ENCODE results near the gene GOLGA3.

The GOLGA3 gene

DNA sequence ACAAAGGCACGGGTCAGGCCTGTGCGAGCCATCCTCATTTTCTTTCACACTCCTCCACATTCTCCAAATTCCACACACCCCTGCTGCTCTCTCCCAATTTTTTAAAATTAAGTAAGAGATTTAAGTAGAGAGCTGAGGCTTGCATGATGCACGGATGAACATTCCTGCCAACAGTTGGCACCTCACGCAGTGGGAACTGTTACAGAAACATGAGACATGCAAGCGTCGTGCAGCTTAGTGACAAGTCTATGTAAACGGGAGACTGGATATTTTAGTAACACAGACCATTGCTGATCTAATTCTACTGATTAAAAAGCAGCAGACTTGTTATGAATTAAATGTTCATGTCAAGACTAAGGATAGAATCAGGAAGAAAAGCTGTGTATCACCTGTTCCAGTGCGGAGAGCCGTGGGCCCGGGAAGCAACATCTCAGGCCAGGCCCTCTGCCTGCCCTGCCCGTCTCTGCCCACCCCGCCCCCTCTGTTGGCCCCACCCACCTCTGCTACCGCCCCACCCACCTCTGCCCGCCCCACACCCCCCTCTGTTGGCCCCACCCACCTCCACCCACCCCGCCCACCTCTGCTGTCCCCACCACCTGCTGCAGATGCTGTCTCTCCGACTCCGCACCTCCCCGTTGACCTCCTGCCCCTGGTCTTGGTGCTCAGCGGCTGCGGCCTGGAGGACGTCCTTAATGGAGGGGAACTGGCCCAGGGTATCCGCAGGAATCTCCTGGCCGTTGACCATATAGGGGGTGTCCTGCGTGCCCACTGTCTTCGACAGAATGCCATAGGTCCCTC lies 21.2 kb downstream of the GOLGA3 start:
- DNase-seq (ENCODE audit: extremely low spot score): peak; percentile 35
- TF ChIP-seq SP1 (IDR thresholded peaks at IDR 0.05) (no peak), CTBP1 (IDR thresholded peaks at IDR 0.05; ENCODE audit: borderline replicate concordance) (no peak), NFRKB (IDR thresholded peaks at IDR 0.05) (no peak), SUZ12 (IDR thresholded peaks at IDR 0.05) (no peak), BHLHE40 (IDR thresholded peaks at IDR 0.05; ENCODE audit: borderline replicate concordance) (no peak), L3MBTL2 (conservative IDR thresholded peaks at IDR 0.05) (no peak), ELF4 (IDR thresholded peaks at IDR 0.05) (no peak)
- TF ChIP-seq, protein P1, sequence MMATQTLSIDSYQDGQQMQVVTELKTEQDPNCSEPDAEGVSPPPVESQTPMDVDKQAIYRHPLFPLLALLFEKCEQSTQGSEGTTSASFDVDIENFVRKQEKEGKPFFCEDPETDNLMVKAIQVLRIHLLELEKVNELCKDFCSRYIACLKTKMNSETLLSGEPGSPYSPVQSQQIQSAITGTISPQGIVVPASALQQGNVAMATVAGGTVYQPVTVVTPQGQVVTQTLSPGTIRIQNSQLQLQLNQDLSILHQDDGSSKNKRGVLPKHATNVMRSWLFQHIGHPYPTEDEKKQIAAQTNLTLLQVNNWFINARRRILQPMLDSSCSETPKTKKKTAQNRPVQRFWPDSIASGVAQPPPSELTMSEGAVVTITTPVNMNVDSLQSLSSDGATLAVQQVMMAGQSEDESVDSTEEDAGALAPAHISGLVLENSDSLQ (IDR thresholded peaks at IDR 0.05): no peak
- ChIA-PET POLR2A (interaction anchor here (1.4 kb wide), 1 partner anchor 9 kb away, joined by 3 read pairs; no protein-coding TSS in a partner anchor), CTCF (no interaction called here)

DNA sequence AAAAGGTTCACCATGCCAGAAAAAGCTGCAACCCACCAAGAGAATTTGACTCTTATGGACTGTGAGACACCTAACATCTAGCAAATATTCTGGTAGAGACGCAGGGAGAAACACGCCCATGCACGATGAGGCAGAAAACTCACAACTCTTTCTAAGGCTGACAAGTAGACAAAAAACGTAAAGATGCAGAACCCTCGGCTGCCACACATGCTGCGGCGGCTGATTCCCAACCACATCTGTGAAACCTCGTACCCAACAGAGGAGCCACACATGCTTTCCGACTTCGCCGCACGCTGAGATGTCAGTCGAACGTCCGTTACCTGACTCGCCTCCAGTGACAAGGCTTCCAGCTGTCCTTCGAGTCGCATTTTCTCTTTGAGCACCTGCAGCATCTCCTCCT lies 21.8 kb downstream of the GOLGA3 start:
- no peak for DNase-seq (ENCODE audit: extremely low spot score)
- TF ChIP-seq ZNF384 (IDR thresholded peaks at IDR 0.05) (no peak), FOXM1 (IDR thresholded peaks at IDR 0.05; ENCODE audit: borderline replicate concordance) (no peak), LEF1 (IDR thresholded peaks at IDR 0.05; ENCODE audit: borderline replicate concordance) (no peak), SUZ12 (IDR thresholded peaks at IDR 0.05) (no peak), CTBP1 (IDR thresholded peaks at IDR 0.05; ENCODE audit: borderline replicate concordance) (no peak), ELF4 (IDR thresholded peaks at IDR 0.05) (no peak), ARNT (IDR thresholded peaks at IDR 0.05) (no peak), FOXA1 (IDR thresholded peaks at IDR 0.05) (no peak), FOXK2 (IDR thresholded peaks at IDR 0.05) (no peak)
- TF ChIP-seq, protein P1 (IDR thresholded peaks at IDR 0.05): no peak
- ChIA-PET POLR2A (no interaction called here), CTCF (no interaction called here)

DNA sequence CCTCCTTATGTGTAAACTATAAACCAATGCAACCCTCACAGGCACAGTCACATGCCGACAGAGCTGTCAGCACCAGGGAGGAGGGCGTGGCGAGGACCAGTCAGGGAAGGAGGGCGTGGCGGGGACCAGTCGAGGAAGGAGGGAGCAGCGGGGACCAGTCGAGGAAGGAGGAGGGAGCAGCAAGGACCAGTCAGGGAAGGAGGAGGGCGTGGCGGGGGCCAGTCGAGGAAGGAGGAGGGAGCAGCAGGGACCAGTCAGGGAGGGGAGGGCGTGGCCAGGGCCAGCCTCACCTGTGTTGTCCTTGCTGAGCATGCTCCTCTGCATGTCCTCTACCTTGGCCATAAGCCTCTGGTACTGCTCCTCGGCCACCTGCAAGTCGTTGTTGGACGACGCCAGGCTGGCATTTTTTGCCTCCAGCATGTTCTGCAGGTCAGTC lies 24.2 kb downstream of the GOLGA3 start:
- CTCF ChIA-PET: interaction anchor here (0.6 kb wide), 1 partner anchor 110 kb away, joined by 3 read pairs; no protein-coding TSS in a partner anchor
- POLR2A ChIA-PET: no interaction called here
- no peak for DNase-seq (ENCODE audit: extremely low spot score)
- TF ChIP-seq CTBP1 (IDR thresholded peaks at IDR 0.05; ENCODE audit: borderline replicate concordance): no peak

- DNase-seq (ENCODE audit: extremely low spot score): no peak
- ChIA-PET POLR2A (no interaction called here), CTCF (interaction anchor here (0.6 kb wide), 1 partner anchor 109 kb away, joined by 3 read pairs; no protein-coding TSS in a partner anchor)
Observed at GRCh38 chr12:132803888-132804287, 24.8 kb downstream of the GOLGA3 start.

DNA sequence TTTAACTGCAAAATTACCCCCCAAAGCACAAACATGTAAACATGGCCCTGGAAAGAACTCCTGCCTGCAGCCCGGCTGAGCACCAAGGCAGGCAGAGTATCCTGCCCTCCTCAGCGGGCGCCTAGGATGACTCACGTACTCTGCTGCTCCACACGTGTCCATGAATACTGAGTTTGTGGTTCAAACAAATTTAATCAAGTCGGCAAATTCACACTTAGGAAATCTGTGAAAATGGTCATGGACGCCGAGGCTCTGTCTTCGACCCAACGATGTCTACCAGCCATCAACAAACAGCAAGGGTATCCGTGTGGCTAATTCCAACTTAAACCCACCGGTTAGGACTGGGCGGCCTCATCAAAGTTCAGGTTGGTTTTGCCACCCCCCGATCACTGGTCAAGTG lies 25.5 kb downstream of the GOLGA3 start:
- CTCF ChIA-PET: no interaction called here
- POLR2A ChIA-PET: no interaction called here
- TF ChIP-seq ELF4 (IDR thresholded peaks at IDR 0.05): no peak
- TF ChIP-seq FOXK2 (IDR thresholded peaks at IDR 0.05): no peak
- no peak for TF ChIP-seq L3MBTL2 (conservative IDR thresholded peaks at IDR 0.05)
- TF ChIP-seq CTBP1 (IDR thresholded peaks at IDR 0.05; ENCODE audit: borderline replicate concordance): no peak
- no peak for TF ChIP-seq TARDBP (IDR thresholded peaks at IDR 0.05)
- TF ChIP-seq ZNF384 (IDR thresholded peaks at IDR 0.05): no peak
- TF ChIP-seq, protein P1 (IDR thresholded peaks at IDR 0.05): no peak
- no peak for TF ChIP-seq SP1 (IDR thresholded peaks at IDR 0.05)
- TF ChIP-seq BHLHE40 (IDR thresholded peaks at IDR 0.05; ENCODE audit: borderline replicate concordance): no peak
- TF ChIP-seq FOXA1 (IDR thresholded peaks at IDR 0.05): no peak
- DNase-seq (ENCODE audit: extremely low spot score): no peak

More at GRCh38 chr12:132803888-132804287, 24.8 kb downstream of the GOLGA3 start:
- TF ChIP-seq ELF4 (IDR thresholded peaks at IDR 0.05) (no peak), FOXK2 (IDR thresholded peaks at IDR 0.05) (no peak), NFRKB (IDR thresholded peaks at IDR 0.05) (no peak), TARDBP (IDR thresholded peaks at IDR 0.05) (no peak), HDGF (IDR thresholded peaks at IDR 0.05; ENCODE audit: borderline replicate concordance) (no peak), CTBP1 (IDR thresholded peaks at IDR 0.05; ENCODE audit: borderline replicate concordance) (no peak), FOXM1 (IDR thresholded peaks at IDR 0.05; ENCODE audit: borderline replicate concordance) (no peak), ZNF384 (IDR thresholded peaks at IDR 0.05) (no peak), SUZ12 (IDR thresholded peaks at IDR 0.05) (no peak), BHLHE40 (IDR thresholded peaks at IDR 0.05; ENCODE audit: borderline replicate concordance) (no peak)

GRCh38 chr12:132801741-132802140 lies 26.9 kb downstream of the GOLGA3 start:
- DNase-seq (ENCODE audit: extremely low spot score): no peak
- ChIA-PET POLR2A (no interaction called here), CTCF (no interaction called here)
- TF ChIP-seq BHLHE40 (IDR thresholded peaks at IDR 0.05; ENCODE audit: borderline replicate concordance) (no peak), SP1 (IDR thresholded peaks at IDR 0.05) (no peak), FOXM1 (IDR thresholded peaks at IDR 0.05; ENCODE audit: borderline replicate concordance) (no peak), FOXA1 (IDR thresholded peaks at IDR 0.05) (no peak), NFRKB (IDR thresholded peaks at IDR 0.05) (no peak), FOXK2 (IDR thresholded peaks at IDR 0.05) (no peak), HDGF (IDR thresholded peaks at IDR 0.05; ENCODE audit: borderline replicate concordance) (no peak), LEF1 (IDR thresholded peaks at IDR 0.05; ENCODE audit: borderline replicate concordance) (no peak), ELF4 (IDR thresholded peaks at IDR 0.05) (no peak), TARDBP (IDR thresholded peaks at IDR 0.05) (no peak), CTBP1 (IDR thresholded peaks at IDR 0.05; ENCODE audit: borderline replicate concordance) (no peak), ZNF384 (IDR thresholded peaks at IDR 0.05) (no peak), ARNT (IDR thresholded peaks at IDR 0.05) (no peak), SUZ12 (IDR thresholded peaks at IDR 0.05) (no peak), L3MBTL2 (conservative IDR thresholded peaks at IDR 0.05) (no peak)
- TF ChIP-seq, protein P1 (IDR thresholded peaks at IDR 0.05): no peak

Measured in HEK293T (cell line).